SK-N-MC (cell line): ENCODE measurements around the gene DACT3.

ENCODE experiments used
- DNase-seq: peaks from one replicate; pipeline ENCODE4 v3.0.0-alpha.2; 2011; ENCODE audit warnings: low read depth, low spot score
- H3K27ac ChIP-seq: fragments of 200-600 bp; sonication (generic); 2 replicates; pipeline ENCODE4 v1.5.1; 2016; ENCODE audit warnings: mixed run types
- H3K36me3 ChIP-seq: fragments of 200-600 bp; sonication (generic); 2 replicates; pipeline ENCODE4 v1.6.1; 2017; ENCODE audit warnings: antibody characterized with exemption, low read length, mixed read lengths; ENCODE audit not compliant: insufficient read depth
- H3K4me3 ChIP-seq: fragments of 200-600 bp; sonication (generic); 2 replicates; pipeline ENCODE4 v1.5.1; 2016
- H3K9ac ChIP-seq: fragments of 200-600 bp; sonication (generic); 2 replicates; pipeline ENCODE4 v1.8.0; 2017; ENCODE audit warnings: mixed run types, mixed read lengths; ENCODE audit not compliant: insufficient read length
- H3K9me3 ChIP-seq: fragments of 200-600 bp; sonication (generic); 2 replicates; pipeline ENCODE4 v1.6.1; 2017; ENCODE audit warnings: low read depth, mild to moderate bottlenecking, antibody characterized with exemption, low read length, moderate library complexity, mixed read lengths
- EZH2 ChIP-seq: fragments of 200-600 bp; sonication (generic); IDR thresholded peaks from one replicate; pipeline ENCODE4 v1.6.1; 2017; ENCODE audit warnings: antibody characterized with exemption
- FOXP2 ChIP-seq: optimal IDR thresholded peaks from 2 replicates; pipeline ENCODE3; 2011; ENCODE audit warnings: mild to moderate bottlenecking, moderate library complexity; ENCODE audit not compliant: insufficient read depth; ENCODE audit errors: extremely low read length, control extremely low read depth
- POLR2AphosphoS5 ChIP-seq: IDR thresholded peaks from 2 replicates; pipeline ENCODE4 v1.6.1; 2012; ENCODE audit warnings: mild to moderate bottlenecking, low read depth, low read length, borderline replicate concordance

The DACT3 gene

DNA sequence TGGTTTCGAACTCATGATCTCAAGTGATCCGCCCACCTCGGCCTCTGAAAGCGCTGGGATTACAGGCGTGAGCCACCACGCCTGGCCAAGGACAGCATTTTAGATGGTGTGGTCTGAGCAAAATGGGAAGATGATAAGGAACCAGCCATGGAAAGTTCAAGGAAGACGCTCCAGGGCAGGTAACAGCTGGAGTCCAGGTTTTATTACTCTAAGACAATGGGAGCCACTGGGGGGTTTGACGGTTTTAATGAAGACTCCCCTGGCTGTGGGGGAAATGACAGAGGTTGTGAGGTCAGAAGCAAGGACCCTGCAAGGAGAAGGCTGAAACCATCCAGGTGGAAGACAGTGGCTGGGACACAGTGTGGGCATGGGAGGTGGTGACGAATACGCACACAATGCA, 35.1 kb upstream of the DACT3 start:
- Histone ChIP-seq H3K36me3 (peaks cover 29% of the 10 kb centered on the region), H3K4me3 (no peak overlapping the region), H3K9ac (no peak overlapping the region), H3K27ac (no peak overlapping the region), H3K9me3 (no peaks in the 10 kb centered on the region)
- TF ChIP-seq POLR2AphosphoS5 (no peak), EZH2 (no peak)
- no peak for DNase-seq

GRCh38 chr19:46693760-46694159, 32.8 kb upstream of the DACT3 start:
- Histone ChIP-seq H3K9me3 (no peaks in the 10 kb centered on the region), H3K4me3 (no peak overlapping the region), H3K36me3 (peaks cover 39% of the 10 kb centered on the region), H3K9ac (no peak overlapping the region), H3K27ac (no peak overlapping the region)
- TF ChIP-seq FOXP2, result no peak
- TF ChIP-seq POLR2AphosphoS5, result no peak
- TF ChIP-seq EZH2, result no peak
- no peak for DNase-seq

- no peak overlapping the region for H3K4me3 ChIP-seq
- H3K9ac ChIP-seq, result no peak overlapping the region
- no peak overlapping the region for H3K27ac ChIP-seq
- no peak for TF ChIP-seq POLR2AphosphoS5
- no peak for TF ChIP-seq EZH2
- TF ChIP-seq FOXP2, result no peak
- no peaks in the 10 kb centered on the region for H3K9me3 ChIP-seq
- DNase-seq, result no peak
- peaks cover 39% of the 10 kb centered on the region for H3K36me3 ChIP-seq
Measured at GRCh38 chr19:46692918-46693722, 32.1 kb upstream of the DACT3 start.

DNA sequence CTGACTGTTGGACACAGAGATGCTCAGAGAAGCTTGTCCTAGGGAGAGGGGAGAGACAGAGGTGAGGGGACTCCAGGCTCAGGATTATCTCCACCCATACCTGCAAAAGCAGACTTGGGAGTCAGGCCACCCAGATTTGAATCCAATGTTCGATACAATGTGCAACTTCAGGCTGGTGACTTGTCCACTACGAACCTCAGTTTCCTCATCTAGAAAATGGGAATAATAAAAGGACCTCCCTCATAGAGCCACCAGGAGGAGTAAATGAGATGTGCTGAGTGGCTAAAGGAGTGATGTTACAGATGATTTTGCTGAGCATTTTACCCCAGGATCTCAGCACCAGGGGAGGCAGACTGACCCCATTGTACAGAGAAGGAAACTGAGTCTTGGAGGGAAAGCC, 31.0 kb upstream of the DACT3 start:
- DNase-seq, result no peak
- Histone ChIP-seq H3K36me3 (peaks cover 50% of the 10 kb centered on the region), H3K9ac (no peak overlapping the region), H3K9me3 (no peaks in the 10 kb centered on the region), H3K4me3 (no peak overlapping the region), H3K27ac (no peak overlapping the region)
- TF ChIP-seq FOXP2 (no peak), EZH2 (no peak), POLR2AphosphoS5 (no peak)

- TF ChIP-seq FOXP2 (no peak), POLR2AphosphoS5 (no peak)
- no peak for DNase-seq
- H3K27ac ChIP-seq, result no peak overlapping the region
- no peak overlapping the region for H3K4me3 ChIP-seq
- H3K9me3 ChIP-seq, result no peaks in the 10 kb centered on the region
- peaks cover 50% of the 10 kb centered on the region for H3K36me3 ChIP-seq
- no peak overlapping the region for H3K9ac ChIP-seq
Measured at GRCh38 chr19:46691104-46691503, 30.1 kb upstream of the DACT3 start.

GRCh38 chr19:46689358-46689757, 28.4 kb upstream of the DACT3 start:
- DNase-seq, result no peak
- Histone ChIP-seq H3K9me3 (no peaks in the 10 kb centered on the region), H3K27ac (no peak overlapping the region), H3K4me3 (no peak overlapping the region), H3K9ac (no peak overlapping the region), H3K36me3 (peaks cover 52% of the 10 kb centered on the region)
- TF ChIP-seq FOXP2 (no peak), EZH2 (no peak), POLR2AphosphoS5 (no peak)

DNA sequence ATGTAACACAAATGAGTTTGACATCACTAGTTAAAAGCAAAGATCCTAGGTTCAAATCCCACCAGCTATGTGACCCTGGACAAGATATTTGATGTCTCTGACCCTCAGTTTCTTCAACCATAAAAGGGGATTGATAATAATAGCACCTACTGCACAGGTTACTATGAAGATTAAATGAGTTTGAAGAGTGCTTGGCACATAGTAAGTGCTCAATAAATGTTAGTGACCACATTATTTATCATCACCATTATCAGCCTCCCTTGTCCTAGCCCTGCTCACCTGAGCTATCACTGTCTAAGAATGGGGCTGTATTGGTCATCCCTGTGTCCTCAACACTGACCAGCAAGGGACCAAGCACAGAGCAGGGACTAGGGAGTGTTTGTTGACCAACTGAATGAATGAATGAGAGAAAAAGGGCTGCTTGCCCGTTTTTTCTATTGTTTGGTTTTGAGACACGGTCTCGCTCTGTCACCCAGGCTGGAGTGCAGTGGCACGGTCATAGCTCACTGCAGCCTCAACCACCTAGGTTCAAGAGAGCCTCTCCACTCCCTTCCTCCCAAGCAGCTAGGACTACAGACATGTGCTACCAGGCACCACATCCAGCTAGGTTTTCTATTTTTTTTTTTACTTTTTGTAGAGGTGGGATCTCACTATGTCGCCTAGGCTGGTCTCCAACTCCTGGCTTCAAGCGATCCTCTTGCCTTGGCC, 26.6 kb upstream of the DACT3 start:
- no peak for DNase-seq
- Histone ChIP-seq H3K4me3 (no peak overlapping the region), H3K9ac (no peak overlapping the region), H3K27ac (no peak overlapping the region), H3K36me3 (peaks cover 47% of the 10 kb centered on the region), H3K9me3 (no peaks in the 10 kb centered on the region)
- TF ChIP-seq POLR2AphosphoS5, result no peak
- TF ChIP-seq EZH2, result no peak
- TF ChIP-seq FOXP2, result no peak

DNA sequence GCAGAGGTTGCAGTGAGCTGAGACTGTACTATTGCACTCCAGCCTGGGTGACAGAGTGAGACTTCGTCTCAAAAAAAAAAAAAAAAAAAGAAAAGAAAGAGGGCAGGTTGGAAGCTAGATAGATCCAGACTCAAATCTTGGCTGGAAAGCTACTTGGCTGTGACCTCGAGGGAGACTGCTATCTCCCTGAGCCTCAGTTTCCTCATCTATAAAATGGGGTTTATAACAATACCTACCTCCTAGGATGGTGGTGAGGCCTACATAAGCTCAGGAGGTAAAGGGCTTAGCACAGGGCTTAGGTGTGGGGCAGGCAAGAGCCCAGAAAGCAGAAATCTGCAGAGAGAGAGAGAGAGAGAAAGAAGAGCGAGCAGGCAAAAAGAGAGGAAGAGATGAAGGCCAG, 24.2 kb upstream of the DACT3 start:
- TF ChIP-seq EZH2 (no peak), POLR2AphosphoS5 (no peak), FOXP2 (no peak)
- Histone ChIP-seq H3K27ac (no peak overlapping the region), H3K36me3 (peaks cover 24% of the 10 kb centered on the region; the same call in 1 of the 2 replicates)

GRCh38 chr19:46678110-46678732, 17.2 kb upstream of the DACT3 start:
- Histone ChIP-seq H3K36me3 (peaks cover 11% of the 10 kb centered on the region; the same call in 1 of the 2 replicates), H3K9me3 (no peaks in the 10 kb centered on the region), H3K27ac (no peak overlapping the region), H3K4me3 (no peak overlapping the region), H3K9ac (no peak overlapping the region)
- TF ChIP-seq EZH2, result no peak
- DNase-seq, result no peak

More for the DNA sequence above, 24.2 kb upstream of the DACT3 start:
- H3K9ac ChIP-seq, result no peak overlapping the region
- no peak overlapping the region for H3K4me3 ChIP-seq
- DNase-seq, result no peak
- no peaks in the 10 kb centered on the region for H3K9me3 ChIP-seq
